Activated T-cell treated with anti-CD3 and anti-CD28 coated beads for 48 hours (primary cell): Measurements from ENCODE around the gene PAXX.

ENCODE experiments used
- DNase-seq: peaks from one replicate; pipeline ENCODE4 v3.0.0-alpha.2; 2020; ENCODE audit warnings: low read depth

Gene PAXX

GRCh38 chr9:137018761-137019559 is 26.7 kb downstream of the PAXX start:
- no peak for DNase-seq

- no peak for DNase-seq
Observed at GRCh38 chr9:137019891-137020683, 27.9 kb downstream of the PAXX start.

GRCh38 chr9:137020771-137021567 is 28.7 kb downstream of the PAXX start:
- no peak for DNase-seq

- no peak for DNase-seq
Observed at GRCh38 chr9:137021568-137021978, 29.4 kb downstream of the PAXX start.

GRCh38 chr9:137021979-137022661 is 29.9 kb downstream of the PAXX start:
- DNase-seq = peak; percentile 80

GRCh38 chr9:137022662-137023008 is 30.4 kb downstream of the PAXX start:
- no peak for DNase-seq

GRCh38 chr9:137023157-137023556 is 30.9 kb downstream of the PAXX start:
- no peak for DNase-seq

GRCh38 chr9:137023583-137023991 is 31.4 kb downstream of the PAXX start:
- no peak for DNase-seq

- DNase-seq = no peak
Observed at GRCh38 chr9:137025517-137025966, 33.3 kb downstream of the PAXX start.

GRCh38 chr9:137026384-137026783 is 34.2 kb downstream of the PAXX start:
- DNase-seq = no peak

- DNase-seq = no peak
Observed at GRCh38 chr9:137026828-137027227, 34.6 kb downstream of the PAXX start.

- no peak for DNase-seq
Observed at GRCh38 chr9:137027369-137028262, 35.4 kb downstream of the PAXX start, which contains the start of gene ABCA2. ABCA2 (minus strand) TSS chr9:137028237; CDS start chr9:137028140, 97 bp downstream.

- DNase-seq = peak; percentile 70
Observed at GRCh38 chr9:137028263-137029057, 36.2 kb downstream of the PAXX start.

GRCh38 chr9:137029058-137029936 is 37.1 kb downstream of the PAXX start:
- peak; percentile 71 for DNase-seq

GRCh38 chr9:137030006-137030405 is 37.8 kb downstream of the PAXX start:
- DNase-seq = no peak

- DNase-seq = peak; percentile 37
Observed at GRCh38 chr9:137030538-137031527, 38.6 kb downstream of the PAXX start.

- DNase-seq = peak; percentile 35
Observed at GRCh38 chr9:137031904-137032640, 39.9 kb downstream of the PAXX start, which contains the start of gene FUT7. FUT7 (minus strand) TSS chr9:137032088; CDS start chr9:137031991, 97 bp downstream.
